Fibroblast of skin of right biceps (primary cell): ENCODE measurements around the gene SPATS2.

Source experiments
- DNase-seq: peaks from one replicate; pipeline ENCODE4 v3.0.0-alpha.2; 2013

The SPATS2 gene

DNA sequence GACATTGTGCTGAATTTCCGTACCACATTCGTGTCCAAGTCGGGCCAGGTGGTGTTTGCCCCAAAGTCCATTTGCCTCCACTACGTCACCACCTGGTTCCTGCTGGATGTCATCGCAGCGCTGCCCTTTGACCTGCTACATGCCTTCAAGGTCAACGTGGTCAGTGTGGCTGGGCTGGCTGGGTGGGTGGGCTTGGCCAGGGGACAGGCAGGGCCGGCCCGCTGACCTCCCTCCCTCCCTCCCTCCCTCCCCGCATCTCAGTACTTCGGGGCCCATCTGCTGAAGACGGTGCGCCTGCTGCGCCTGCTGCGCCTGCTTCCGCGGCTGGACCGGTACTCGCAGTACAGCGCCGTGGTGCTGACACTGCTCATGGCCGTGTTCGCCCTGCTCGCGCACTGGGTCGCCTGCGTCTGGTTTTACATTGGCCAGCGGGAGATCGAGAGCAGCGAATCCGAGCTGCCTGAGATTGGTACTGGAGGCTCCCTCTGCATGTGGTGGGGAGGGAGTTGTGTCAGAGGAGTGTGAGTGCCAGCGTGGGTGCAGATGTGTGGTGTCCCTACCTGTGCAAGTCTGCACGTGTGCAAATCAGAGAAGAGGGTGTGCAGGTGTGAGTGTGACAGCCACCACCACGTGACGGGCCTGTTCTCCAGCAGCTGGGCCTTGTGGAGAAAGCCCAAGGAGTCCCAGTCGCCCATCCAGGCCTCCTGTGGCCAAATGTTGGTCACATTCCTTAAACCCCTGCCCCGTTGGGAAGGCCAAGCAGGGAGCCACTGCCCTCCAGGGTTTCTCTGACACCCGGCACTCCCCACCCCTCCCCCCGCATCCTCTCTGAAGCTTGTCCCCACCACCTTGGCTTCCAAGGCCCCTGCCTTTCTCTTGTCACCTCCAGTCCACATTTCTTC is 176.9 kb downstream of the SPATS2 start:
- no peak for DNase-seq

DNA sequence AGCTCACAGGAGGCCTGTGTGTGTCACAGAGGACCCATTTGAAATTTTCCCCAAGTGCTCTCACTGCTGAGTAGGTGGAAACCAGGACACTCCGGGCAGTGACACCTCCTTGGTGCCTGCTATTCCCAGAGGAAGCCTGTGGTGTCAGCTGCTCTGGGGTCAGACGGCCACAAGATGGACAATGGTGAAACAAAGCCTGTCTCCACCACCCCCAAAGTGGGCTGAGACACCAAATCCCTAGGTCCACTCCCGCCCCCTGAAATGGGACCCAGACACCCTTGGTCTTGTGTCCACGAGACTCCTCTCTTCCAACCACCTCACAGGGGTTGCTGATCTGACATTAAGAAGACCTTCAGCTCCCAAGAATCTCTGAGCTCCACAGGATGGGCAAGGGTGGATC is 178.6 kb downstream of the SPATS2 start:
- DNase-seq = no peak

DNA sequence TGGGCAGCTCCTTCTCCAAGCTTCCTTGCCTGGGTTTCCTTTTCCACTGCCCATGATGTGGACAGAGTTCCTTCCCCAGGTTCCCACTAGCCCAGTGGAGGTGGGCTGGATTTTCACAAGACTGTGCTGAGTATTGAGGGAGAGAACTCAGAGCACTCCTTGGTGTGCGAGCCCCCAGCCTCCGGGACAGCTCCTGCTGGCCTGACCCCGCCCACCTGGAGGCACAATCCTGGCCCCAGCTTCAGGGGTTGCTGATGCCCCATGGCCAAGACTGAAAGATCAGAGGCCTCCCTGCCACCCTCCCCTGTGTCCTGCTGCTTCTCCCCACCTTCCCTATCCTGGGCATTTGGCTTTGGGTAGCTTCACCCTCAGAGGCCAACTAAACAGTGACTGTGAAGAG is 179.2 kb downstream of the SPATS2 start:
- DNase-seq = no peak

DNA sequence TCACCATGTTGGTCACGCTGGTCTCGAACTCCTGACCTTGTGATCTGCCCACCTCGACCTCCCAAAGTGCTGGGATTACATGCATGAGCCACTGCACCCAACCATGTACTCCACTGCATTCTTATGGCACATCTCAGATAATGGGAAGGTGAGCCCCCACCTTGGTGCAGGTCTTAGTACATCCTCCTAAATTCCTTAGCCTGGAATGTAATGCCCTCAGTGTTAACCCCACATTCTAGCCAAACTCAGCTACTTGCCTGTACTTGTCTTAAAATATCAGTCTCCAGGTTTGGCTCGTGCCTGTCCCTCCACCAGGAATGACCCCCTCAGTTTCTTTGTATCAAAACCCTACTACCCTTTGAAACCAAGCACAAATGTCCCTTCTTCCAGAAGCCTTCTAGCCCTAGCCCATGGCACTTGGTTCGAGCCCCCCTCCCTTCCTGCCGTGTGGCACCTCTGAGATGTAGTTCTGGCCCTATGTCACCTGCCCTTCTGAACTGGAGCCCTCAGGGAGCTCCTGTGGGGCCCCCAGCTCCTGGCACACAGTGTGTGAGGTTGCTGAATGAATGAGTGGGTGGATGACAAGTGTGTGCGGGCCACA is 179.9 kb downstream of the SPATS2 start:
- no peak for DNase-seq

DNA sequence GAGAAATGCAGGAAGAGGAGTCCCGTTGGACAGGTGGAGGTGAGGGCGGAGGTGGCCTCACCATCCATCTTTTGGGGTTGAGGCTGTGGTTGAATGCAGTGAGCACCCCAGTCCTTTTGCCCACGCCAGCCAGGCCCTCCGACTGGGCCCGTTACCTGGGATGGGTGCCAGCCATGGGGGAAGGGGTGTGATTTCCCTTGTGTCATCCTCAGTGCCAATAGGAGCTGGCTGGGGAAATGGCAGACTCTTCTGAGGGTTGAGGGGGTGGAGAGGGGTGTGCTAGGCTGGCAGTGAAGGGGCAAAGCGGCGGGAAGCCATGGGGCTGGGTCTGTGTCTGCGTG is 181.2 kb downstream of the SPATS2 start:
- no peak for DNase-seq

DNA sequence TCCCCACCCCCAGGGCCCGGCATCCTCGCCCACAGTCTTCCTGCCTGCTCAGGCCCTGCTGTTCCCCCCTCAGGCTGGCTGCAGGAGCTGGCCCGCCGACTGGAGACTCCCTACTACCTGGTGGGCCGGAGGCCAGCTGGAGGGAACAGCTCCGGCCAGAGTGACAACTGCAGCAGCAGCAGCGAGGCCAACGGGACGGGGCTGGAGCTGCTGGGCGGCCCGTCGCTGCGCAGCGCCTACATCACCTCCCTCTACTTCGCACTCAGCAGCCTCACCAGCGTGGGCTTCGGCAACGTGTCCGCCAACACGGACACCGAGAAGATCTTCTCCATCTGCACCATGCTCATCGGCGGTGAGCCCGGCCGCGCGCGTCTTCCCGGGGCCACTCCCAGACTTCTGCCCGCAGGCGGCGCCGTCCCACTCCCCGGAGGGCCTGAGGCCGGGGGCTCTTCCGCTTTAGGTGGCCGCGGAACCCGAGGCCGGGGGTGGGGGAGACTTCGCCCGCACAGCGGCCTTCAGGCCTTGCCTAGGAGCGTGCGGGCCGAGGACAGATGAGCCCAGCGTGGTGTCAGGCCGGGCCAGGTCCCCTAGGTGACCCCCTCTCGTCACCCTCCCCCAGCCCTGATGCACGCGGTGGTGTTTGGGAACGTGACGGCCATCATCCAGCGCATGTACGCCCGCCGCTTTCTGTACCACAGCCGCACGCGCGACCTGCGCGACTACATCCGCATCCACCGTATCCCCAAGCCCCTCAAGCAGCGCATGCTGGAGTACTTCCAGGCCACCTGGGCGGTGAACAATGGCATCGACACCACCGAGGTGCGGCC is 181.8 kb downstream of the SPATS2 start:
- DNase-seq = peak; percentile 36

DNA sequence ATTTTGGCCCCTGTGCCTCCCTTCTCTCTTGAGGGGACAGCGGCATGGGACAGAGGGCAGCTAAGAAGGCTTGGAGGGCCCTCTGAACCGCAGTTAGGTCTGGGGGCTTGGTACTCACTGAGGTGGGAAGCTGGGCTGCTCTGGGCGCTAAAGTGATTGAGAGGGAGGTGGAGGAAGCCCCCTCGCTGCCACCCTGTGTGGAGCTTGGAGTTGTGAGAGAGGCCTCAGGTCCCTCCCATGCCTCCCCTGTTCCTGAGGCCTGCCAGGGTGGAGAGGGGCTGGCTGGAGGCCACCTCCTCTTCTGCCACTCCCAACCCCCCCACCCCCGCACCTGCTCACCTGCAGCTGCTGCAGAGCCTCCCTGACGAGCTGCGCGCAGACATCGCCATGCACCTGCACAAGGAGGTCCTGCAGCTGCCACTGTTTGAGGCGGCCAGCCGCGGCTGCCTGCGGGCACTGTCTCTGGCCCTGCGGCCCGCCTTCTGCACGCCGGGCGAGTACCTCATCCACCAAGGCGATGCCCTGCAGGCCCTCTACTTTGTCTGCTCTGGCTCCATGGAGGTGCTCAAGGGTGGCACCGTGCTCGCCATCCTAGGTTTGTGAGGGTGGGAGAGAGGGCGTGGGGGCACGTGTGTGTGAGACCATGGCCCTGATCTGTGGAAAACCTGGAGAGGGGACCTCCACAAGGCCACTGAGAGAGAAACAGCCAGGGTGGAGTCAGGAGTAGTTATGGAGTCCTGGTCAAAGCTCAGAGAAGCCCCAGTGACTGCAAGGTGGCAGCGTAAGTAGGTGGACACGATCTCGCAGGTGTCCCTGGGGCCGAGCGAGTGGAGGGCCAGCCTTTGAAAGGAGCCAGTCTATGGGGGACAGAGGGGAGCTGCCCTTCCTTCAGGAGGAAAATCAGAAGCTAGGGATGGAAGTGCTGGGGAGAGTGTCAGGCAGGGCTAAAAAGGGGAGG is 182.8 kb downstream of the SPATS2 start:
- DNase-seq = no peak

DNA sequence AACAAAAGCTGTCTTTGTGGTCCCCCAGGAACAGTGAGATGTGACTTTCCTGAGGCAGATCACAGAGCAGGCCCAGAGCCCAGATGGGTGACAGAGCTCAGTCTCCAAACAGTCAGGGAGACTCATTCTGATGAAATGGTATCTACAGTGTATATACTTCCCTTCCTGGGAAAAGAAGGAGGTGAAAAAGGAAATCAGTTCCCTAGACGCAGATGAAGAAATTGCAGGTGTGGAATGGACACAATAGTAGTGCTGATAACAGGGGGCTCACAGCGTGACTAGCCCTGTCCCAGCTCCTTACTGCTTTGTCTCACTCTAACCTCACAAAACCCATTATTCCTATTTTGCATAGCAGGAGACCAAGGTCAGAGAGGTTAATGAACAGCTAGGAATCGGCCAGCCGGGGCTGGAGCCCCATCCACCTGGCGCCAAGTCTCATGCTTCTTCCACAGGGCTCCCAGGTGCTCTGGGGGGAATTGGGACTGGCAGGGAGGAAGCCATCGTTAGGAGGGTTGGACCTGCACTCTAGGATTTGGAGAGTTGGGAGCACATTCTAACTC is 183.5 kb downstream of the SPATS2 start:
- no peak for DNase-seq

DNA sequence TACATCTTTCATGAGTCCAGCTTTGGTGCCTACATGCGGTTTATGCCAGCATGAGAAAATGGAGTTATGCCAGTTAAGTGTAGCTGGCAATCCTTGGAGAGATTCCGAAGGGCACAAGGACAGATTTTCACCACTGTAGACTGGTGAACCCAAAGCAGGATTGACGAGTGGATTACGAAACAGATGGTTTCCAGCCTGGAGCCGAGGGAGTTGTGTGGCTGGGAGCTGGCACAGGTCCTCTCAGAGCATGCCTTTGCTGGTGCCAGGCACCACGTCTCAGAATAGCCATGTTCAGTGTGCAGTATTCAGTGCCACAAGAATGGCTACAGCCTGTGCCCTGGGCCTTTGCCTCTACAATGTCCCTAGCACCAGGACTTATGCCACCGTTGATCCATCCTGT is 184.8 kb downstream of the SPATS2 start:
- DNase-seq = no peak

DNA sequence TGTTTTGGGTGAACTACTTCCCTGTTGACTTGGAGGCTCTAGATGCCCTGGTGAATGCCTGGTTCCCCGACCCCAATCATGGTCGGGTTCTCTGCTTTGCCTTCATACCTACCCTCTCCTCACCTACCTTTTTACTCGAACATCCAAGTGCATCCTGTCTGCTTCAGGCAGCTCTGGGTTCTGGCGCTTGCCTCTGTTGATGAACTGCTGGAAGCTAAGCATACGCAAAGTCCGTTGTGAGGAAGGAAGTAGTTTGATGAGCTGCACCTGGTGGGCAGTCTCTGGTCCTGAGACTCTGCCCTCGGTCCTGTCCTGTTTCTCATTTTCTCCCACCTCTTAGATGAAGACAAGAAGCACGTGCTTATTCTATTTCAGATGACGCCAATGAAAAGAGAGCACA is 185.2 kb downstream of the SPATS2 start:
- no peak for DNase-seq

DNA sequence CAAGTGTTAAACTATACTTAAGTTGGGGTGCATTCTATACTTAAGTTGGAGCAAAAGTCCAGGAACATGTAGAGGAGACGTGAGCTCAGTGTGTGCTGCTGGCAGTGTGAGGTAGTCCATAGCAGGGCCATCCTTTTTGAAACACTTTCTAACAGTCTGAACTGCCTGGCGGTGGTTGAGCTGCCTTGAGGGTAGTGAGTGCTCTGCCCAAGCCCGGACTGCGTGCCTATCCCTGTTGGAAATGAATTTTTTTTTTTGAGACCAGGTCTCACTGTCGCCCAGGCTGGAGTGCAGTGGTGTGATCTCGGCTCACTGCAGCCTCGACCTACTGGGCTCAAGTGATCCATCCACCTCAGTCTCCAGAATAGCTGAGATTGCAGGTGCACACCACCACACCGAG is 185.6 kb downstream of the SPATS2 start:
- DNase-seq = no peak

DNA sequence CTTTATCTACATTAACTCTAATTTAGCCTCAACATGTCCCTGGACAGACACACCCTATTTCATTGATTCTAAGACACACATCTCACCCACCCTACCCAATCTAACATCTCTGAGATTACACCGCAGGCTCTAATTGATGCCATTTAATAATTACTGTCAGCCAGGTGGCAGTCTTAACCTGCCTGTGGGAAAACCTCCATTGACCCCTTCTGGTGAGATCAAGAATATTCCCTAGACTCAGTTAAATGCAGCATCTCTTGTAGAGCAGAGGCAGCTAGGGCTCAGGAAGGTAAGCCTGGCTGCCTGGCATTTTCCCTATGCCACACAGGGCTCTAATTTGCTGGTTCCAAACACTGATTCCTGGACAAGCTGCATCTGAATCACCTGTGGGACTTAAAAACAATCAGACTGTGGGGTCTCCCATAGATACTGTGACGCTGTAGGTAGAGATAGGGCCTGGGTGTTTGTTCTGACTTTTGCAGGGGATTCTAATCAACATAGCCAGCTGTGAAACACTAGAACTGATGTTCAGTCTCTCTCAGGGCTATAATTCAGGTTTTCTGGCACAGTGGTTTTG is 186.3 kb downstream of the SPATS2 start:
- DNase-seq = peak; percentile 17

DNA sequence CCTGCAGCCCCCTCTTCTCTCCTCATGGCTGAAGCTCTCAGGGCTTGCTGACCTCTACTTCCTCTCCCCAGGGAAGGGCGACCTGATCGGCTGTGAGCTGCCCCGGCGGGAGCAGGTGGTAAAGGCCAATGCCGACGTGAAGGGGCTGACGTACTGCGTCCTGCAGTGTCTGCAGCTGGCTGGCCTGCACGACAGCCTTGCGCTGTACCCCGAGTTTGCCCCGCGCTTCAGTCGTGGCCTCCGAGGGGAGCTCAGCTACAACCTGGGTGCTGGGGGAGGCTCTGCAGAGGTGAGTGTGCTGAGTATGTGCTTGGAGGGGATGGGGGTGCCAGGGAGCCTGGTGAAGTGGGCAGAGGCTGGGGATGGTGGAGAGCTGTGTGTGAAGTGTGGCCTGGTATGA is 187.0 kb downstream of the SPATS2 start:
- no peak for DNase-seq

DNA sequence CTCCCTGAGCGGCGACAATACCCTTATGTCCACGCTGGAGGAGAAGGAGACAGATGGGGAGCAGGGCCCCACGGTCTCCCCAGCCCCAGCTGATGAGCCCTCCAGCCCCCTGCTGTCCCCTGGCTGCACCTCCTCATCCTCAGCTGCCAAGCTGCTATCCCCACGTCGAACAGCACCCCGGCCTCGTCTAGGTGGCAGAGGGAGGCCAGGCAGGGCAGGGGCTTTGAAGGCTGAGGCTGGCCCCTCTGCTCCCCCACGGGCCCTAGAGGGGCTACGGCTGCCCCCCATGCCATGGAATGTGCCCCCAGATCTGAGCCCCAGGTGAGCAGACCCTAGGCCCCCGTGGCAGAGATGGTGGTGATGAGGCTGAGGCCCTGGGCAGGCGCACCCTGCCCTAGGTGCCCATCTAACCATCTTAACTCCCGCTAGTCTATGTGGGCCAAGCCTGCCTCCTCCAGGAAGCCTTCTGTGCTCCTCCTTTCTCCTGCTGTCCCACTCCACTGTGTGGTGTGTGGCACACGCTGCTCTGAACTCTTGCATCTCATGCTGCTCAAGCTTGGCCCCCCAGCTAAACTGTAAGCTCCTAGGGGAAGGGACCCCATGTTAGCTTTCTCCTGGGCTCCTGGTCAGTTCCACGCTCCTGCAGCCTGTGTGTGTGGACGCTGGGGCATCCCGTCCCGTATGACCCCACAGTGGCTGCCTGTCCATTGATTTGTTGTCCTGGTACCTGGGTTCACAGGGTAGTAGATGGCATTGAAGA is 188.5 kb downstream of the SPATS2 start:
- DNase-seq = no peak

DNA sequence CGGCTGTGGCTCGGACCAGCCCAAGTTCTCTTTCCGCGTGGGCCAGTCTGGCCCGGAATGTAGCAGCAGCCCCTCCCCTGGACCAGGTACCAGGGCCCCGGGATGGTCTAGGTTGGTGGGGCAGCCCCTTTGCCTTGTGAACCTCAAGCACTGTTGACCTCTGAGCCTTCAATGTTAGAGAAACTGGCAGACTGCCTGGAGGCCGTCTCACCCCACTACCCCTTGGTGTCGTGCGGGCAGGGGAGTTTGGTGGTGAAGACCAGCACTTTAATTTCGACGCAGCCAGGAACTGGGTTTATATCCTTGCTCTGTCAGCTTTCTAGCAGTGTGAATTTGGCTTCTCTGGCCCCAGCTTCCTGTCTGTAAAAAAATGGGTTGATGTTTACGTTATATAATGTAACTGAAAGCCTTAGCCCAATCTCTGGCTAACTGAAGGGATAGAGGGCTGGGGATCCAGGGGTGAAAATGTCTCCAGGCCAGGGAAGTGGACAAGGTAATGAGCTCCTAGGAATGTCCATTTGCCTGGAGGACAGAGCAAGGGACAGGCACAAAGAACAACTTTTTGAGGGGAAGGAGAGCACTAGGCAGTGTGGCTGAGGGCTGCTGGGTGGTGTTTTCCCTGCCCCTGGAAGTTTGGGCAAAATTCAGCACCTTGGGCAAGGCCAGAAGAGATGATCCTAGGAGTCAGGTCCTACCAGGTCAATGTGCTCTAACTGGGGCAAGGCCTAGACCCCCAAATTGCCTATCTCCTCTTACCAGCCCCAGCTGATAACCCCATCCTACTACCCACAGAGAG is 189.3 kb downstream of the SPATS2 start:
- DNase-seq = no peak

DNA sequence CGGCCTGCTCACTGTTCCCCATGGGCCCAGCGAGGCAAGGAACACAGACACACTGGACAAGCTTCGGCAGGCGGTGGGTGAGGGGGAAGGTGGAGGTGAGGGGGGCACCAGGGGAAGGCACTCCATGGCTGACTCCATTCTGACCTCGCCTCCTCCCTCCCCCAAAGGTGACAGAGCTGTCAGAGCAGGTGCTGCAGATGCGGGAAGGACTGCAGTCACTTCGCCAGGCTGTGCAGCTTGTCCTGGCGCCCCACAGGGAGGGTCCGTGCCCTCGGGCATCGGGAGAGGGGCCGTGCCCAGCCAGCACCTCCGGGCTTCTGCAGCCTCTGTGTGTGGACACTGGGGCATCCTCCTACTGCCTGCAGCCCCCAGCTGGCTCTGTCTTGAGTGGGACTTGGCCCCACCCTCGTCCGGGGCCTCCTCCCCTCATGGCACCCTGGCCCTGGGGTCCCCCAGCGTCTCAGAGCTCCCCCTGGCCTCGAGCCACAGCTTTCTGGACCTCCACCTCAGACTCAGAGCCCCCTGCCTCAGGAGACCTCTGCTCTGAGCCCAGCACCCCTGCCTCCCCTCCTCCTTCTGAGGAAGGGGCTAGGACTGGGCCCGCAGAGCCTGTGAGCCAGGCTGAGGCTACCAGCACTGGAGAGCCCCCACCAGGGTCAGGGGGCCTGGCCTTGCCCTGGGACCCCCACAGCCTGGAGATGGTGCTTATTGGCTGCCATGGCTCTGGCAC is 190.1 kb downstream of the SPATS2 start:
- no peak for DNase-seq

DNA sequence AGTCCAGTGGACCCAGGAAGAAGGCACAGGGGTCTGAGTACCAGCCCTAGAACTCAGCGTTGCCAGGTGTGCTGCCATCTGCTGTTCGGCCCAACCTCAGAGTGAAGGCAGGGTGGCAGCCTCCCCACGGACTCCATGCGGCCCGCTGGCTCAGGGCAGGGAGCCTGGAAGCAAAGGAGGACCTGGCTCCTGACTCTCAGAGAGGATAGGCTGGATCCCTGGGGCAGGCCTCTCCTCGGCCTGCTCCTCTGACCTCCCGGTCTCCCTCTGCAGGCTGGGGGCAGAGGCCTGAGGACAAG is 190.6 kb downstream of the SPATS2 start:
- DNase-seq = no peak

DNA sequence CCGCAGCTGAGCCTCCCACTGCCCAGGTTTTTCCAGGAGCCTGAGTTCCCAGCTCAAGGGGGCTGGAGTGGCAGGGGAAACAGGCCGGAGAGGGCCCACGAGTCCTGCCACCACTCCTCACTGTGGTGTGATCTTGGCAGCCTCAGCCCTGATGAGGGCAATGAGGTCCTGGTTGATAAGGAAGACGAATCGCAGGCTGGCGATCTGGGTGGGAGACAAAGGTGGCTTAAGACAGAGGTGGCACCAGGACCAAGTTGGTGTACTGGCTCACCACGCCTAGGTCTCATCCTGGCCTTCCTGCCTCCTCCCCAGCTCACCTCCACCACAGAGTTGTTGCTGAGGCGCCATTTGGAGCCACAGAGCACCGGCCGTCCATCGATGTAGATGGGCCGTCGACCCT is 191.3 kb downstream of the SPATS2 start:
- DNase-seq = no peak

DNA sequence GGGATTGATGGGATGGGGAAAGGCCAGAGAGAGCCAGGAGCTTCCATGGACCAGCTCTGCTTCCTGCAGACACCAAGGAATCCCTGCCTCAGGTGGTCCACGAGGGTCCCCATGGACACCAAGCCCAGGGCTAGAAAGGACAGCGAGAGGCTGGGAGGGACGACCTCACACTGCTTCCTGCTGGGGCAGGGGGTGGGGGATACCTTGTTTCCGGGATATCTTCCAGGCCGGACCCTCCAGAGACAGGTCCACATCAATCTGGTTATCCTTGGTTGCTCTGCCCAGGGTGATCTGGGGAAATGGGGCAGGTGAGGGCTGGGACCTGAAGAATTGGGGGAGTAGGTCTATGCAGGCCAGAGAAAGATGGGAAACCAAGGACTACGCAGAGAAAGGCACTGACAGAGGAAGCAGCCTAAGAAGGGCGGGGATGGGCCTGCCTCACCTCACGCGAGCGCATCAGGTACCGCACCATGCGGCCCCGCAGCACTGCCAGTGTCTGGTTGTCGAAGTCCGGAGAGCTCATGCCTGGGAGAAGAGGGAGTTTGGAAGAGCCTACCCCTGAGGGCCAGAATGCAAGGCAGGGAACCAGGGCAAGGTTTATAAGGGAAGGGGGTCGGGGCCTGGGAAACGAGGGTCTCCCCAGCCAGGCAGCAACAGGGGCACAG is 191.9 kb downstream of the SPATS2 start:
- DNase-seq = no peak
